OCI-LY1 (cell line): ENCODE measurements around the gene RFX8.

Source experiments
- H2AFZ ChIP-seq: fragments of 200-600 bp; sonication (generic), shearing (Covaris generic); 2 replicates; pipeline ENCODE4 v1.6.0; 2014; ENCODE audit warnings: antibody characterized with exemption, mild to moderate bottlenecking, low read length
- H3F3A ChIP-seq: fragments of 200-600 bp; sonication (generic), shearing (Covaris generic); 2 replicates; pipeline ENCODE4 v1.6.0; 2014; ENCODE audit warnings: mild to moderate bottlenecking, antibody characterized with exemption, low read length, moderate library complexity; ENCODE audit not compliant: insufficient read depth
- H3K27ac ChIP-seq: fragments of 200-600 bp; sonication (generic); 2 replicates; pipeline ENCODE4 v1.5.1; 2014; ENCODE audit warnings: low read length, mixed run types, mild to moderate bottlenecking, low read depth; ENCODE audit not compliant: poor library complexity, severe bottlenecking
- H3K27me3 ChIP-seq: fragments of 200-600 bp; sonication (generic); 2 replicates; pipeline ENCODE4 v1.6.0; 2014; ENCODE audit warnings: antibody characterized with exemption, mild to moderate bottlenecking, low read length, moderate library complexity; ENCODE audit not compliant: insufficient read depth
- H3K36me3 ChIP-seq: fragments of 200-600 bp; sonication (generic); 2 replicates; pipeline ENCODE4 v1.6.1; 2014; ENCODE audit warnings: mild to moderate bottlenecking, antibody characterized with exemption, low read length, moderate library complexity, mixed read lengths; ENCODE audit not compliant: insufficient read depth
- H3K4me1 ChIP-seq: fragments of 200-600 bp; sonication (generic); 2 replicates; pipeline ENCODE4 v1.5.1; 2014; ENCODE audit warnings: mild to moderate bottlenecking, low read length, moderate library complexity; ENCODE audit not compliant: insufficient read depth, severe bottlenecking
- H3K4me2 ChIP-seq: fragments of 200-600 bp; sonication (generic), shearing (Covaris generic); 2 replicates; pipeline ENCODE4 v1.6.1; 2014; ENCODE audit warnings: low read length
- H3K4me3 ChIP-seq: fragments of 200-600 bp; sonication (generic); 2 replicates; pipeline ENCODE4 v1.5.1; 2014; ENCODE audit warnings: low read length, low read depth, mild to moderate bottlenecking, mixed read lengths; ENCODE audit not compliant: poor library complexity, severe bottlenecking
- H3K79me2 ChIP-seq: fragments of 200-600 bp; shearing (Covaris generic); 2 replicates; pipeline ENCODE4 v1.6.1; 2016; ENCODE audit warnings: mixed run types, low read length, mixed read lengths; ENCODE audit not compliant: insufficient read depth
- H3K9ac ChIP-seq: fragments of 200-600 bp; sonication (generic), shearing (Covaris generic); 2 replicates; pipeline ENCODE4 v1.6.1; 2014; ENCODE audit warnings: mild to moderate bottlenecking, low read length, mixed read lengths
- H3K9me2 ChIP-seq: fragments of 200-600 bp; sonication (generic), shearing (Covaris generic); 2 replicates; pipeline ENCODE4 v1.6.1; 2014; ENCODE audit warnings: low read depth, mild to moderate bottlenecking, low read length, mixed read lengths
- H3K9me3 ChIP-seq: fragments of 200-600 bp; shearing (Covaris generic); 2 replicates; pipeline ENCODE4 v1.6.1; 2014; ENCODE audit warnings: low read length, mixed read lengths
- H4K20me1 ChIP-seq: fragments of 200-600 bp; sonication (generic), shearing (Covaris generic); 2 replicates; pipeline ENCODE4 v1.6.0; 2016; ENCODE audit warnings: mild to moderate bottlenecking, low read length; ENCODE audit not compliant: insufficient read depth
- CTCF ChIP-seq: fragments of 200-600 bp; sonication (generic), shearing (Covaris generic); IDR thresholded peaks from 2 replicates; pipeline ENCODE4 v1.5.1; 2017; ENCODE audit warnings: mild to moderate bottlenecking, antibody characterized with exemption, low read length, moderate library complexity, mixed read lengths
- EZH2 ChIP-seq: fragments of 200-600 bp; sonication (generic), shearing (Covaris generic); IDR thresholded peaks from 2 replicates; pipeline ENCODE4 v1.8.0; 2017; ENCODE audit warnings: borderline replicate concordance, mixed run types, mild to moderate bottlenecking, antibody characterized with exemption, low read length, moderate library complexity, mixed read lengths

RFX8 gene

GRCh38 chr2:101500180-101500579 is 25.3 kb upstream of the RFX8 start:
- TF ChIP-seq CTCF (no peak), EZH2 (no peak)
- H3F3A ChIP-seq, result no peaks in the 10 kb centered on the region
- H3K9me3 ChIP-seq, result no peaks in the 10 kb centered on the region
- H3K36me3 ChIP-seq, result no peaks in the 10 kb centered on the region
- no peak overlapping the region for H3K9ac ChIP-seq
- H3K4me3 ChIP-seq, result no peak overlapping the region
- no peaks in the 10 kb centered on the region for H4K20me1 ChIP-seq
- no peaks in the 10 kb centered on the region for H3K4me1 ChIP-seq
- no peak overlapping the region for H3K27ac ChIP-seq
- no peak overlapping the region for H3K4me2 ChIP-seq
- H3K79me2 ChIP-seq, result no peaks in the 10 kb centered on the region
- no peaks in the 10 kb centered on the region for H3K9me2 ChIP-seq
- no peaks in the 10 kb centered on the region for H3K27me3 ChIP-seq
- H2AFZ ChIP-seq, result no peak overlapping the region

- H3K27ac ChIP-seq, result no peak overlapping the region
- TF ChIP-seq CTCF (no peak), EZH2 (no peak)
- no peak overlapping the region for H2AFZ ChIP-seq
Observed at GRCh38 chr2:101496279-101496678, 21.4 kb upstream of the RFX8 start.

GRCh38 chr2:101492936-101493473 is 18.1 kb upstream of the RFX8 start:
- Histone ChIP-seq H3K9ac (no peak overlapping the region), H3K4me1 (no peaks in the 10 kb centered on the region), H3K4me2 (no peak overlapping the region), H3K4me3 (no peak overlapping the region), H2AFZ (no peak overlapping the region), H3F3A (no peaks in the 10 kb centered on the region), H3K9me3 (no peaks in the 10 kb centered on the region), H3K27me3 (no peaks in the 10 kb centered on the region), H3K79me2 (no peaks in the 10 kb centered on the region), H3K9me2 (no peaks in the 10 kb centered on the region), H4K20me1 (no peaks in the 10 kb centered on the region), H3K36me3 (no peaks in the 10 kb centered on the region), H3K27ac (no peak overlapping the region)
- no peak for TF ChIP-seq EZH2
- TF ChIP-seq CTCF, result no peak

More at GRCh38 chr2:101496279-101496678, 21.4 kb upstream of the RFX8 start:
- Histone ChIP-seq H3K9me2 (no peaks in the 10 kb centered on the region), H3K9ac (no peak overlapping the region), H4K20me1 (no peaks in the 10 kb centered on the region), H3K4me3 (no peak overlapping the region), H3K27me3 (no peaks in the 10 kb centered on the region), H3F3A (no peaks in the 10 kb centered on the region), H3K36me3 (no peaks in the 10 kb centered on the region), H3K79me2 (no peaks in the 10 kb centered on the region), H3K9me3 (no peaks in the 10 kb centered on the region), H3K4me2 (no peak overlapping the region), H3K4me1 (no peaks in the 10 kb centered on the region)
